Stimulated activated CD8-positive, alpha-beta memory T cell treated with anti-CD3 and anti-CD28 coated beads, Interleukin-7, amount 100 ng/mL, for 4 hours (primary cell): ENCODE results near the gene MOB3B.

Source experiments
- DNase-seq, 2 donors: peaks; one replicate each; pipeline ENCODE4 v3.0.0-alpha.2; 2020; ENCODE audit warnings: low read depth in 2 of 2

Gene MOB3B

GRCh38 chr9:27447031-27447683, 82.5 kb downstream of the MOB3B start:
- DNase-seq, result no peak

GRCh38 chr9:27445688-27446087, 83.9 kb downstream of the MOB3B start:
- DNase-seq, result no peak

- no peak for DNase-seq
Observed at GRCh38 chr9:27445057-27445595, 84.5 kb downstream of the MOB3B start.

GRCh38 chr9:27442464-27442863, 87.2 kb downstream of the MOB3B start:
- no peak for DNase-seq

GRCh38 chr9:27441741-27442070, 87.9 kb downstream of the MOB3B start:
- no peak for DNase-seq

GRCh38 chr9:27440888-27441740, 88.5 kb downstream of the MOB3B start:
- DNase-seq, result no peak

GRCh38 chr9:27438522-27438921, 91.1 kb downstream of the MOB3B start:
- no peak for DNase-seq

- no peak for DNase-seq
Observed at GRCh38 chr9:27437652-27438373, 91.8 kb downstream of the MOB3B start.

GRCh38 chr9:27436234-27436633, 93.4 kb downstream of the MOB3B start:
- no peak for DNase-seq

GRCh38 chr9:27433631-27434325, 95.8 kb downstream of the MOB3B start:
- DNase-seq, result no peak

GRCh38 chr9:27432308-27432707, 97.3 kb downstream of the MOB3B start:
- no peak for DNase-seq

GRCh38 chr9:27431543-27432147, 98.0 kb downstream of the MOB3B start:
- DNase-seq, result no peak

- DNase-seq, result no peak
Observed at GRCh38 chr9:27430750-27431535, 98.7 kb downstream of the MOB3B start.

GRCh38 chr9:27429917-27430316, 99.7 kb downstream of the MOB3B start:
- DNase-seq, result no peak

GRCh38 chr9:27429436-27429835, 100.2 kb downstream of the MOB3B start:
- no peak for DNase-seq

- DNase-seq, result no peak
Observed at GRCh38 chr9:27428551-27428950, 101.1 kb downstream of the MOB3B start.

GRCh38 chr9:27427272-27427643, 102.4 kb downstream of the MOB3B start:
- no peak for DNase-seq

- DNase-seq, result no peak
Observed at GRCh38 chr9:27426511-27427271, 102.9 kb downstream of the MOB3B start.

- DNase-seq, result no peak
Observed at GRCh38 chr9:27425827-27426510, 103.6 kb downstream of the MOB3B start.
